Measurements from ENCODE around the gene HBA2. TPM values are rescaled to one million over a fixed set of nuclear protein-coding genes. Genes with fewer than 3 reads are reported as not detected.
"Not testable (repeated sequence)": the region's sequence is repeated elsewhere in the genome, so short reads cannot be mapped to it uniquely, and the experiment has no call there.

HBA2 gene
- total RNA-seq, 6 experiments from 2014 or later = 17.8 to 522 (median 55.9) TPM

GRCh38 chr16:192686-193085, 20.0 kb downstream of the HBA2 start:
- Histone ChIP-seq H3K36me3 (peaks cover 7 to 89% (median 36%) of the 10 kb centered on the region in 4 donors), H3K27me3 (no peaks in the 10 kb centered on the region), H3K4me3 (no peak overlapping the region), H3K27ac (no peak overlapping the region), H3K9me3 (no peaks in the 10 kb centered on the region), H3K4me1 (no peaks in the 10 kb centered on the region)
- WGBS (ENCODE audit: insufficient coverage, low coverage, low lambda C conversion rate, missing lambda C conversion rate) = 92% methylated on average over 8 of the region's 11 CpGs
- TF ChIP-seq POLR2A (IDR thresholded peaks at IDR 0.05) (no peak), CTCF (IDR thresholded peaks at IDR 0.05) (no peak)
- intact Hi-C loops (cut with DNase I) = no loop called here
- ATAC-seq (no peak), DNase-seq (no peak)

- intact Hi-C loops (cut with DNase I) = no loop called here
- 94% methylated on average over 11 of the region's 15 CpGs for WGBS (ENCODE audit: insufficient coverage, low coverage, low lambda C conversion rate, missing lambda C conversion rate)
- no peak for ATAC-seq
Measured at GRCh38 chr16:193441-193840, 20.8 kb downstream of the HBA2 start.

GRCh38 chr16:194516-194915, 21.8 kb downstream of the HBA2 start:
- TF ChIP-seq CTCF (IDR thresholded peaks at IDR 0.05) (no peak), POLR2A (IDR thresholded peaks at IDR 0.05) (no peak)
- Histone ChIP-seq H3K27ac (no peak overlapping the region), H3K36me3 (peaks cover 8 to 96% (median 42%) of the 10 kb centered on the region in 4 donors), H3K27me3 (no peaks in the 10 kb centered on the region), H3K4me1 (no peaks in the 10 kb centered on the region), H3K4me3 (no peak overlapping the region), H3K9me3 (no peaks in the 10 kb centered on the region)
- ATAC-seq (no peak), DNase-seq (no peak)
- 100% methylated on average over 1 of the region's 6 CpGs for WGBS (ENCODE audit: insufficient coverage, low coverage, low lambda C conversion rate, missing lambda C conversion rate)
- intact Hi-C loops (cut with DNase I) = no loop called here

More at GRCh38 chr16:193441-193840, 20.8 kb downstream of the HBA2 start:
- DNase-seq = no peak
- H3K9me3 ChIP-seq = no peaks in the 10 kb centered on the region
- H3K36me3 ChIP-seq = peaks cover 9 to 96% (median 39%) of the 10 kb centered on the region in 4 donors
- H3K27ac ChIP-seq = no peak overlapping the region
- H3K4me3 ChIP-seq = no peak overlapping the region
- H3K27me3 ChIP-seq = no peaks in the 10 kb centered on the region
- TF ChIP-seq CTCF (IDR thresholded peaks at IDR 0.05) (no peak), POLR2A (IDR thresholded peaks at IDR 0.05) (no peak)
- no peaks in the 10 kb centered on the region for H3K4me1 ChIP-seq

GRCh38 chr16:200388-200787, 27.7 kb downstream of the HBA2 start:
- no CpG with 5 or more reads among the region's 5 CpGs for WGBS (ENCODE audit: insufficient coverage, low coverage, low lambda C conversion rate, missing lambda C conversion rate)
- no peak for TF ChIP-seq POLR2A (IDR thresholded peaks at IDR 0.05)
- no peak for TF ChIP-seq CTCF (IDR thresholded peaks at IDR 0.05)
- intact Hi-C loops (cut with DNase I) = no loop called here
- ATAC-seq (no peak), DNase-seq (no peak)
- no peaks in the 10 kb centered on the region for H3K9me3 ChIP-seq
- H3K27ac ChIP-seq = no peak overlapping the region
- peaks cover 10 to 81% (median 36%) of the 10 kb centered on the region in 4 donors for H3K36me3 ChIP-seq
- H3K4me1 ChIP-seq = no peaks in the 10 kb centered on the region
- H3K27me3 ChIP-seq = no peaks in the 10 kb centered on the region
- H3K4me3 ChIP-seq = no peak overlapping the region

- Histone ChIP-seq H3K27me3 (no peaks in the 10 kb centered on the region), H3K36me3 (peaks cover 10 to 81% (median 40%) of the 10 kb centered on the region in 4 donors), H3K9me3 (no peaks in the 10 kb centered on the region), H3K4me1 (no peaks in the 10 kb centered on the region), H3K4me3 (no peak overlapping the region), H3K27ac (no peak overlapping the region)
- TF ChIP-seq POLR2A (IDR thresholded peaks at IDR 0.05) = no peak
- no peak for TF ChIP-seq CTCF (IDR thresholded peaks at IDR 0.05)
- DNase-seq (no peak), ATAC-seq (no peak)
- 91% methylated on average over 4 of the region's 4 CpGs for WGBS (ENCODE audit: insufficient coverage, low coverage, low lambda C conversion rate, missing lambda C conversion rate)
- intact Hi-C loops (cut with DNase I) = no loop called here
Measured at GRCh38 chr16:203246-203645, 30.6 kb downstream of the HBA2 start.

- H3K27ac ChIP-seq; H3K27me3 ChIP-seq; DNase-seq; H3K4me3 ChIP-seq; H3K9me3 ChIP-seq; H3K4me1 ChIP-seq; ATAC-seq; intact Hi-C loops (cut with DNase I): not testable (repeated sequence)
- WGBS (ENCODE audit: insufficient coverage, low coverage, low lambda C conversion rate, missing lambda C conversion rate) = 85% methylated on average over 8 of the region's 9 CpGs
- H3K36me3 ChIP-seq = peaks cover 3 to 81% (median 38%) of the 10 kb centered on the region in 4 donors
Measured at GRCh38 chr16:204046-204445, 31.4 kb downstream of the HBA2 start.

- intact Hi-C loops (cut with DNase I); ATAC-seq: not testable (repeated sequence)
Measured at GRCh38 chr16:209359-209758, 36.7 kb downstream of the HBA2 start.

More at GRCh38 chr16:209359-209758, 36.7 kb downstream of the HBA2 start:
- H3K9me3 ChIP-seq, H3K27ac ChIP-seq, H3K4me3 ChIP-seq, H3K4me1 ChIP-seq, DNase-seq, H3K27me3 ChIP-seq: not testable (repeated sequence)
- peaks cover 0 to 68% (median 27%) of the 10 kb centered on the region in 4 donors for H3K36me3 ChIP-seq
- WGBS (ENCODE audit: insufficient coverage, low coverage, low lambda C conversion rate, missing lambda C conversion rate) = 76% methylated on average over 3 of the region's 4 CpGs
